Glutamatergic neuron (in vitro differentiated cells): Measurements from ENCODE around the gene ATL2. TPM values are rescaled to one million over a fixed set of nuclear protein-coding genes. Genes with fewer than 3 reads are reported as not detected.
"Not testable (repeated sequence)": the region's sequence is repeated elsewhere in the genome, so short reads cannot be mapped to it uniquely, and the experiment has no call there.

Source experiments
- DNase-seq: peaks from one replicate; pipeline ENCODE4 v3.0.0; 2022
- H3K27ac Mint-ChIP-seq: one replicate; pipeline ENCODE4 v1.8.0; 2020; ENCODE audit warnings: mild to moderate bottlenecking, mixed read lengths, inconsistent platforms; ENCODE audit not compliant: unreplicated experiment
- H3K27me3 Mint-ChIP-seq: one replicate; pipeline ENCODE4 v1.8.0; 2020; ENCODE audit warnings: mild to moderate bottlenecking, moderate library complexity, mixed read lengths, inconsistent platforms; ENCODE audit not compliant: unreplicated experiment
- H3K36me3 Mint-ChIP-seq: one replicate; pipeline ENCODE4 v1.8.0; 2020; ENCODE audit warnings: mild to moderate bottlenecking, mixed read lengths, inconsistent platforms; ENCODE audit not compliant: unreplicated experiment
- H3K4me1 Mint-ChIP-seq: one replicate; pipeline ENCODE4 v1.8.0; 2020; ENCODE audit warnings: mild to moderate bottlenecking, low read depth, mixed read lengths, inconsistent platforms; ENCODE audit not compliant: unreplicated experiment
- H3K4me3 Mint-ChIP-seq: one replicate; pipeline ENCODE4 v1.8.0; 2020; ENCODE audit warnings: mild to moderate bottlenecking, mixed read lengths, inconsistent platforms; ENCODE audit not compliant: unreplicated experiment
- H3K9me3 Mint-ChIP-seq: one replicate; pipeline ENCODE4 v1.8.0; 2020; ENCODE audit warnings: mild to moderate bottlenecking, moderate library complexity, mixed read lengths, inconsistent platforms; ENCODE audit not compliant: unreplicated experiment
- total RNA-seq: library from RNA; stranded (reverse); fragmentation: NEBNext Ultra II Directional; extraction: Animal tissue kit (Norgen Biotek cat#: 25700); gene quantifications from one replicate; pipeline ENCODE4 v1.2.1, GENCODE V29; 2021; ENCODE audit not compliant: unreplicated experiment
- TF ChIP-seq, protein P1 (sequence below): fragments of 200-600 bp; sonication (generic); IDR thresholded peaks from one replicate; pipeline ENCODE4 v1.5.0; 2021; ENCODE audit not compliant: partially characterized antibody, unreplicated experiment

ATL2 gene
- total RNA-seq, 1 donor from 2014 or later: 39.0 TPM

GRCh38 chr2:38336621-38337020 is 40.5 kb downstream of the ATL2 start:
- H3K9me3 Mint-ChIP-seq: no peaks in the 10 kb centered on the region
- no peaks in the 10 kb centered on the region for H3K4me1 Mint-ChIP-seq
- no peaks in the 10 kb centered on the region for H3K27me3 Mint-ChIP-seq
- TF ChIP-seq, protein P1, sequence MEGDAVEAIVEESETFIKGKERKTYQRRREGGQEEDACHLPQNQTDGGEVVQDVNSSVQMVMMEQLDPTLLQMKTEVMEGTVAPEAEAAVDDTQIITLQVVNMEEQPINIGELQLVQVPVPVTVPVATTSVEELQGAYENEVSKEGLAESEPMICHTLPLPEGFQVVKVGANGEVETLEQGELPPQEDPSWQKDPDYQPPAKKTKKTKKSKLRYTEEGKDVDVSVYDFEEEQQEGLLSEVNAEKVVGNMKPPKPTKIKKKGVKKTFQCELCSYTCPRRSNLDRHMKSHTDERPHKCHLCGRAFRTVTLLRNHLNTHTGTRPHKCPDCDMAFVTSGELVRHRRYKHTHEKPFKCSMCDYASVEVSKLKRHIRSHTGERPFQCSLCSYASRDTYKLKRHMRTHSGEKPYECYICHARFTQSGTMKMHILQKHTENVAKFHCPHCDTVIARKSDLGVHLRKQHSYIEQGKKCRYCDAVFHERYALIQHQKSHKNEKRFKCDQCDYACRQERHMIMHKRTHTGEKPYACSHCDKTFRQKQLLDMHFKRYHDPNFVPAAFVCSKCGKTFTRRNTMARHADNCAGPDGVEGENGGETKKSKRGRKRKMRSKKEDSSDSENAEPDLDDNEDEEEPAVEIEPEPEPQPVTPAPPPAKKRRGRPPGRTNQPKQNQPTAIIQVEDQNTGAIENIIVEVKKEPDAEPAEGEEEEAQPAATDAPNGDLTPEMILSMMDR: no peak
- H3K27ac Mint-ChIP-seq: no peak overlapping the region
- H3K4me3 Mint-ChIP-seq: no peak overlapping the region
- no peak for DNase-seq
- no peaks in the 10 kb centered on the region for H3K36me3 Mint-ChIP-seq

DNA sequence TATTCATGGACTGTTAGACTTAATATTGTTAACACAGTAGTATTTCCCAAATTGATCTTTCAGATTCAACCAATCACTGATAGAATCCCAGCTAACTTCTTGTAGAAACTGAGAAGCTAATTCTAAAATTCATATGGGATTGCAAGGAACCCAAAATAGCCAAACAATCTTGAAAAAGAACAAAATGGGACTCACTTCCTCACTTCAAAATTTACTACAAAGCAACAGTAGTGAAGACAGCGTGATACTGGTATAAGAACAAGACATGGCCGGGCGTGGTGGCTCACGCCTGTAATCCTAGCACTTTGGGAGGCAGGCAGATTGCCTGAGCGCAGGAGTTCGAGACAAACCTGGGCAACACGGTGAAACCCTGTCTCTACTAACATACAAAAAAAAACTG is 46.3 kb downstream of the ATL2 start:
- H3K36me3 Mint-ChIP-seq: peaks cover 5% of the 10 kb centered on the region

DNA sequence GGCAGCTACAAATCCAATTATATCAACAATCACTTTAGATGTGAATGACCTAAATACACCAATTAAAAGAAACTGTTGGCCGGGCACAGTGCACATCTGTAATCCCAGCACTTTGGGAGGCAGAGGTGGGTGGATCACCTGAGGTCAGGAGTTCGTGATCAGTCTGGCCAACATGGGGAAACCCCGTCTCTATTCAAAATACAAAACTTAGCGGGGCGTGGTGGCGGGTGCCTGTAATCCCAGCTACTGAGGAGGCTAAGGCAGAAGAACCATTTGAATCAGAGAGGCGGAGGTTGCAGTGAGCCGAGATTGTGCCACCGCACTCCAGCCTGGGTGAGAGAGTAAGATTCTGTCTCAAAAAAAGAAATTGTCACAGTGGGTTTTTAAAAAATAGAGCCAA is 49.5 kb downstream of the ATL2 start:
- H3K4me3 Mint-ChIP-seq: no peak overlapping the region
- DNase-seq: no peak
- TF ChIP-seq, protein P1: no peak
- peaks cover 4% of the 10 kb centered on the region for H3K9me3 Mint-ChIP-seq
- H3K36me3 Mint-ChIP-seq: peaks cover 5% of the 10 kb centered on the region
- no peak overlapping the region for H3K27ac Mint-ChIP-seq
- peaks cover 12% of the 10 kb centered on the region for H3K4me1 Mint-ChIP-seq
- peaks cover 2% of the 10 kb centered on the region for H3K27me3 Mint-ChIP-seq

More for the DNA sequence above, 46.3 kb downstream of the ATL2 start:
- peaks cover 2% of the 10 kb centered on the region for H3K9me3 Mint-ChIP-seq
- H3K4me3 Mint-ChIP-seq: no peak overlapping the region
- TF ChIP-seq, protein P1: no peak
- H3K27ac Mint-ChIP-seq: no peak overlapping the region
- no peak for DNase-seq
- H3K4me1 Mint-ChIP-seq: peaks cover 5% of the 10 kb centered on the region
- H3K27me3 Mint-ChIP-seq: no peaks in the 10 kb centered on the region

DNA sequence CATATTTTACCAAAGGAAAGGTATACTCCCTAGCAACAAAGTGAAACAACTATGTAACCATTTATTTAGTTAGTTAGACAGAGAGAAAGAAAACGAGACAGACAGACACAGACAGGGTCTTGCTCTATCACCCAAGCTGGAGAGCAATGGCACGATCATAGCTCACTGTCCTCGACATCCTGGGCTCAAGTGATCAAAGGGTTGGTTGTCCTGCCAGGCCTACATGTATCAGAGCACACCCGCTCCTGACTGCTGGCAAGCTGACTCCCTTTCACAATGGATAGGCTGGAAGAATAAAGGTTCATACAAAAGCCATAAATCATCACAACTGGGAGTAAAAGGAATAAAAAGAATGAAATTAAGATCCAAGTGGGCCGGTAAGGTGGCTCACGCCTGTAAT is 53.5 kb downstream of the ATL2 start:
- no peak overlapping the region for H3K27ac Mint-ChIP-seq
- DNase-seq: no peak
- H3K36me3 Mint-ChIP-seq: peaks cover 2% of the 10 kb centered on the region
- H3K4me1 Mint-ChIP-seq: peaks cover 12% of the 10 kb centered on the region
- peaks cover 4% of the 10 kb centered on the region for H3K9me3 Mint-ChIP-seq
- no peak overlapping the region for H3K4me3 Mint-ChIP-seq
- H3K27me3 Mint-ChIP-seq: peaks cover 2% of the 10 kb centered on the region
- TF ChIP-seq, protein P1: no peak

- Mint-ChIP-seq H3K36me3 (no peaks in the 10 kb centered on the region), H3K27me3 (peaks cover 2% of the 10 kb centered on the region), H3K9me3 (peaks cover 4% of the 10 kb centered on the region), H3K4me1 (peaks cover 12% of the 10 kb centered on the region), H3K27ac (no peak overlapping the region), H3K4me3 (no peak overlapping the region)
- TF ChIP-seq, protein P1: no peak
- no peak for DNase-seq
These were observed 54.7 kb downstream of the ATL2 start for GRCh38 chr2:38322224-38322914.

GRCh38 chr2:38319240-38319639 is 57.8 kb downstream of the ATL2 start:
- not testable (repeated sequence) for H3K9me3 Mint-ChIP-seq, H3K27ac Mint-ChIP-seq, DNase-seq, H3K36me3 Mint-ChIP-seq, H3K4me3 Mint-ChIP-seq, H3K27me3 Mint-ChIP-seq, H3K4me1 Mint-ChIP-seq
